ENCODE data around the gene P2RX1.

DNA sequence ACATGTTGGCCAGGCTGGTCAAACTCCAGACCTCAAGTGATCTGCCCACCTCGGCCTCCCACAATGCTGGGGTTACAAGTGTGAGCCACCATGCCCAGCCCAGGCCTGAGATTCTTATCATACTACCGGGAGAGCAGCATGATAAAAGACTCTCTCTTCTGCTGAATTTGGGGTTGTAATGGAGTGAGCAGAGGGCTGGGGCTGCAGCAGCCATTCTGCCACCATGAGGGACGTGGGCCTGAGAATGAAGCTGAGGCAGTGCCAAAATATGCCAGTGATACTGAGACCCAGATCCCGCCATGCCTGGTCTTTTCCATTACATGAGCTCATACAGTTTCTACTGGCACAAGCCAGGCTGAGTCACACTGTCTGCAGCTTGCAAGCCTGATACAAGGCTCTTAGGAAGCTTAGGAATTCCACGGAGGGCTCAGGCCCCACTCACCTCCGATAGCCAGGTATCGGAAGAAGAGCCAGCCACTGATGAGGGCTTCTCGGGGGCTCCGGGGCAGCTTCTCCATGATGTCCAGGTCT is 19.6 kb upstream of the P2RX1 start:
- TF ChIP-seq CTCF (IDR thresholded peaks at IDR 0.05) (no peak), EP300 (IDR thresholded peaks at IDR 0.05) (no peak), POLR2A (IDR thresholded peaks at IDR 0.05) (no peak)

All from suprapubic skin (tissue), 3 donors.